Measurements from ENCODE around the gene GRIK4. TPM values are rescaled to one million over a fixed set of nuclear protein-coding genes. Genes with fewer than 3 reads are reported as not detected.
"Not testable (repeated sequence)": the region's sequence is repeated elsewhere in the genome, so short reads cannot be mapped to it uniquely, and the experiment has no call there.

Gene GRIK4
- total and polyA plus RNA-seq, 9 of the 15 experiments (the other 6 are each of a cell fraction or from before 2014, with no cell fraction given), result not detected

GRCh38 chr11:120787224-120787623, 275.7 kb downstream of the GRIK4 start:
- 5% methylated on average over 8 of the region's 9 CpGs for WGBS (ENCODE audit: insufficient coverage, low coverage, missing lambda C conversion rate)
- in situ Hi-C loops (cut with MboI); CTCF ChIA-PET (ENCODE audit: low intra/inter-chr PET ratio); H3K9me3 ChIP-seq (replicated peaks; ENCODE audit: control insufficient read depth, insufficient read depth, low read depth, low read length); POLR2A ChIA-PET; H3K4me3 ChIP-seq; H3K4me1 ChIP-seq (replicated peaks in 1 of 2; ENCODE audit: control insufficient read depth in 2 of 2, insufficient read depth in 2 of 2, low read length in 2 of 2); H2AFZ ChIP-seq (ENCODE audit: low read depth, low read length); H3K79me2 ChIP-seq (ENCODE audit: control insufficient read depth, insufficient read depth, low read length); FAIRE-seq; H3K9ac ChIP-seq (ENCODE audit: insufficient read depth in 1 of 2, low read depth in 2 of 2, low read length in 2 of 2); H3K9me1 ChIP-seq (ENCODE audit: control insufficient read depth, insufficient read depth, low read length); BruUV-seq (replicated peaks); H3K36me3 ChIP-seq (ENCODE audit: control insufficient read depth, insufficient read depth, low read length); H3K4me2 ChIP-seq (ENCODE audit: insufficient read depth, low read length); H3K27ac ChIP-seq (ENCODE audit: extremely low read depth, low read depth, low read length); intact Hi-C loops (cut with micrococcal nuclease); H4K20me1 ChIP-seq (replicated peaks; ENCODE audit: control insufficient read depth, insufficient read depth, low read length); ATAC-seq; DNase-seq (ENCODE audit: extremely low read depth in 1 of 4, low spot score in 3 of 4): not testable (repeated sequence)
- peaks cover 7 to 46% of the 10 kb centered on the region in 2 experiments; a peak in 3 of 5 replicates for H3K27me3 ChIP-seq (ENCODE audit: control insufficient read depth in 2 of 2, insufficient read depth in 2 of 2, low read length in 2 of 2)

DNA sequence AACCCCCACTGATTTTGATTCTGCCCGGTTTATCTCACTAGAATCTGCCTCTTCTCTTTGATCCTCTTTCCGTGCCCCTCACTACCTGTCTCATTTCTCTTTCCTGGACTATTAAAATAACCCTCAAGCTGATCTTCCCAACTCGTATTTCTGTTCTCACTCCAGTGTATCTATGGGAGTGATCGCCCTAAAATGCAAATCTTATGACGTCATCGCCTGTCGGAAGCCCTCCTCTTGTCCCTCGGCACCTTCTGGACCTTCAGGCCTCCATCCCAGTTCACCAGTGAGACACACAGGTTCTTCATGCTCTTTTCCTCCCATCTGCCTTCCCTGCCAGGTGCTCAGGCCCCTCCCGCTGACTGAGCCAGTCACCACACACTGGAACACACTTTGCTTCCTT, 277.8 kb downstream of the GRIK4 start:
- no TSS peak for BruUV-seq (replicated peaks)
- Histone ChIP-seq H3K9ac (ENCODE audit: insufficient read depth in 1 of 2, low read depth in 2 of 2, low read length in 2 of 2) (no peak overlapping the region), H3K4me2 (ENCODE audit: insufficient read depth, low read length) (no peak overlapping the region), H3K27ac (ENCODE audit: extremely low read depth, low read depth, low read length) (no peak overlapping the region), H3K36me3 (ENCODE audit: control insufficient read depth, insufficient read depth, low read length) (no peaks in the 10 kb centered on the region), H4K20me1 (replicated peaks; ENCODE audit: control insufficient read depth, insufficient read depth, low read length) (0 out of 2 replicates have a peak, but pooled peaks cover under 1% of the 10 kb centered on the region), H3K9me1 (ENCODE audit: control insufficient read depth, insufficient read depth, low read length) (no peaks in the 10 kb centered on the region), H3K79me2 (ENCODE audit: control insufficient read depth, insufficient read depth, low read length) (no peaks in the 10 kb centered on the region), H3K4me3 (no peak overlapping the region), H3K9me3 (replicated peaks; ENCODE audit: control insufficient read depth, insufficient read depth, low read depth, low read length) (no peaks in the 10 kb centered on the region), H2AFZ (ENCODE audit: low read depth, low read length) (no peak overlapping the region), H3K27me3 (ENCODE audit: control insufficient read depth in 2 of 2, insufficient read depth in 2 of 2, low read length in 2 of 2) (peaks cover 0 to 47% of the 10 kb centered on the region in 2 experiments; a peak in 3 of 5 replicates), H3K4me1 (replicated peaks in 1 of 2; ENCODE audit: control insufficient read depth in 2 of 2, insufficient read depth in 2 of 2, low read length in 2 of 2) (no peaks in the 10 kb centered on the region)
- FAIRE-seq (no peak), ATAC-seq (no peak), DNase-seq (ENCODE audit: extremely low read depth in 1 of 4, low spot score in 3 of 4) (no peak)
- WGBS (ENCODE audit: insufficient coverage, low coverage, missing lambda C conversion rate), result 0% methylated on average over 9 of the region's 9 CpGs
- ChIA-PET POLR2A (no interaction called here), CTCF (ENCODE audit: low intra/inter-chr PET ratio) (no interaction called here)
- in situ Hi-C loops (cut with MboI) (no loop called here), intact Hi-C loops (cut with micrococcal nuclease) (no loop called here)
- TF ChIP-seq POLR2H (tag; IDR thresholded peaks at IDR 0.05; ENCODE audit: low read depth), result no peak
- TF ChIP-seq ASH1L (IDR thresholded peaks at IDR 0.05; ENCODE audit: borderline replicate concordance, low read depth, partially characterized antibody), result no peak
- TF ChIP-seq ZNF609 (CRISPR knock-in tag; IDR thresholded peaks at IDR 0.05; ENCODE audit: borderline replicate concordance), result no peak
- TF ChIP-seq ATF7 (IDR thresholded peaks at IDR 0.05), result peak; percentile 53; the same call in 1 of the 2 replicates
- TF ChIP-seq JUND (IDR thresholded peaks at IDR 0.05; ENCODE audit: borderline replicate concordance, low read depth, low read length), result peak; percentile 32; the same call in 1 of the 2 replicates
- no peak; the same call in 2 of the 3 replicates for TF ChIP-seq JUND (tag; IDR thresholded peaks at IDR 0.05; ENCODE audit: borderline replicate concordance, low read depth, low read length)
- TF ChIP-seq CAMTA2 (CRISPR knock-in tag; conservative IDR thresholded peaks at IDR 0.05), result no peak
- TF ChIP-seq PTBP1 (IDR thresholded peaks at IDR 0.05; ENCODE audit: low read depth, low read length), result no peak
- no peak for TF ChIP-seq ELK1 (CRISPR knock-in tag; IDR thresholded peaks at IDR 0.05)
- no peak for TF ChIP-seq CBFA2T2 (conservative IDR thresholded peaks at IDR 0.05)
- TF ChIP-seq ZNF347 (CRISPR knock-in tag; IDR thresholded peaks at IDR 0.05; ENCODE audit: low read depth), result no peak

Measured in K562 (cell line).